Osteoblast (primary cell): ENCODE results near the gene GMCL1. TPM values are rescaled to one million over a fixed set of nuclear protein-coding genes. Genes with fewer than 3 reads are reported as not detected.

ENCODE experiments used
- DNase-seq: peaks from one replicate; pipeline ENCODE4 v3.0.0; 2011; ENCODE audit warnings: low spot score, mixed read lengths; ENCODE audit not compliant: insufficient read length; ENCODE audit errors: missing footprints
- H2AFZ ChIP-seq: 2 replicates; pipeline ENCODE4 v1.6.0; 2011; ENCODE audit warnings: mild to moderate bottlenecking, low read length
- H3K27ac ChIP-seq: 2 replicates; pipeline ENCODE4 v1.5.1; 2011; ENCODE audit warnings: mild to moderate bottlenecking, low read depth, low read length, moderate library complexity
- H3K27me3 ChIP-seq: 2 replicates; pipeline ENCODE4 v1.6.0; 2012; ENCODE audit warnings: mild to moderate bottlenecking, control low read depth, inconsistent platforms, low read length, moderate library complexity; ENCODE audit not compliant: insufficient read depth
- H3K36me3 ChIP-seq: 2 replicates; pipeline ENCODE4 v1.5.1; 2011; ENCODE audit warnings: mild to moderate bottlenecking, low read length, control low read depth, moderate library complexity; ENCODE audit not compliant: insufficient read depth
- H3K4me1 ChIP-seq: 2 replicates; pipeline ENCODE4 v1.5.1; 2011; ENCODE audit warnings: mild to moderate bottlenecking, low read length, control low read depth, moderate library complexity; ENCODE audit not compliant: insufficient read depth
- H3K4me2 ChIP-seq: 2 replicates; pipeline ENCODE4 v1.6.0; 2011; ENCODE audit warnings: mild to moderate bottlenecking, low read length; ENCODE audit not compliant: insufficient read depth
- H3K4me3 ChIP-seq: fragments of 200-600 bp; sonication (generic); 3 replicates; pipeline ENCODE4 v1.5.1; 2012; ENCODE audit warnings: mild to moderate bottlenecking, low read length, inconsistent platforms; ENCODE audit not compliant: insufficient read depth
- H3K79me2 ChIP-seq: 2 replicates; pipeline ENCODE4 v1.6.0; 2012; ENCODE audit warnings: mild to moderate bottlenecking, low read length, control low read depth, inconsistent platforms; ENCODE audit not compliant: insufficient read depth
- H3K9me3 ChIP-seq: 2 replicates; pipeline ENCODE4 v1.5.1; 2011; ENCODE audit warnings: low read depth, low read length, control low read depth
- H4K20me1 ChIP-seq: 2 replicates; pipeline ENCODE4 v1.6.0; 2012; ENCODE audit warnings: mild to moderate bottlenecking, low read length, control low read depth; ENCODE audit not compliant: insufficient read depth
- CTCF ChIP-seq: IDR thresholded peaks from 2 replicates; pipeline ENCODE4 v1.5.1; 2011; ENCODE audit warnings: mild to moderate bottlenecking, low read depth, low read length, moderate library complexity; ENCODE audit errors: extremely low read depth
- small RNA-seq: library from RNA; depleted of rRNA; stranded (forward); fragments of <200 nt; gene quantifications from one replicate; pipeline ENCODE3, GENCODE V24; 2012
- total RNA-seq: library from RNA; depleted of rRNA; stranded (reverse); fragments of >200 nt; gene quantifications from 2 replicates; pipeline ENCODE4 v1.2.3, GENCODE V29; 2012

GMCL1 gene
- total RNA-seq, 1 donor: 8.7 TPM

DNA sequence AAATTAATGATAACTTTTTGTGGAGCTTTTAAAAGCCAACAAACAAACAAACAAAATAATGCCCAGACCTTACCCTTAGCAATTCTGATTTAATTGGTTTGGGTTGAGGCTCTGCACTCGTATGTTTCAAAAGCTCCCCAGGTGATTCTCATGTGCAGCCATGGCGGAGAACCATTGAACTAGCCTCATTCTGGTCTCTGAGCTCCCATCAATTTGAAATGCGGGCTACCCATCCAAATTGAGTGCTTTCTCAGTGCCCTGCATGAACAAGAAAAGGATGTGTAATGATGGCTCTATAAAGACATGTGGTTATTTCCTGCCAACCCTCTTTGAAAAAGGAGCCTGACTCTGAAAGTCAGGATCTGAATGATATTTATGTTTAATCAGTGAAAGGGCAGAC lies 93.7 kb downstream of the GMCL1 start:
- no peak overlapping the region for H3K27ac ChIP-seq
- H3K4me3 ChIP-seq: no peak overlapping the region
- DNase-seq: no peak
- peaks cover 4% of the 10 kb centered on the region for H3K4me1 ChIP-seq
- no peaks in the 10 kb centered on the region for H4K20me1 ChIP-seq
- H3K79me2 ChIP-seq: peaks cover 11% of the 10 kb centered on the region
- H3K9me3 ChIP-seq: no peaks in the 10 kb centered on the region
- H3K4me2 ChIP-seq: no peak overlapping the region
- H3K27me3 ChIP-seq: no peaks in the 10 kb centered on the region
- H2AFZ ChIP-seq: no peak overlapping the region
- peaks cover 39% of the 10 kb centered on the region for H3K36me3 ChIP-seq
- no peak for TF ChIP-seq CTCF

GRCh38 chr2:69926849-69927515 lies 97.5 kb downstream of the GMCL1 start:
- Histone ChIP-seq H3K27me3 (no peaks in the 10 kb centered on the region), H4K20me1 (no peaks in the 10 kb centered on the region), H3K4me3 (no peak overlapping the region), H3K27ac (no peak overlapping the region), H3K9me3 (no peaks in the 10 kb centered on the region), H3K4me2 (no peak overlapping the region), H3K79me2 (peaks cover 2% of the 10 kb centered on the region), H3K36me3 (peaks cover 22% of the 10 kb centered on the region), H3K4me1 (peaks cover 5% of the 10 kb centered on the region), H2AFZ (no peak overlapping the region)
- no peak for DNase-seq
- TF ChIP-seq CTCF: no peak

Small RNA genes within 50 kb of the gene (small RNA-seq; reads per million reads assigned to genes)
- not detected for gene RPL23AP92

Other genes with a start within 250 kb of the GMCL1 start
- gene AAK1, start 185.9 kb upstream of the GMCL1 start, total RNA-seq: 61.9 and 62.5 TPM in 2 replicates
- gene ANXA4, start 87.5 kb upstream of the GMCL1 start, total RNA-seq: 38.4 and 43.9 TPM in 2 replicates
- 35.1 and 38.6 TPM in 2 replicates for gene SNRNP27, start 64.3 kb downstream of the GMCL1 start, total RNA-seq
- 13.8 and 14.5 TPM in 2 replicates for gene MXD1, start 85.4 kb downstream of the GMCL1 start, total RNA-seq
- 0.29 and 0.72 TPM in 2 replicates for gene ASPRV1, start 132.0 kb downstream of the GMCL1 start, total RNA-seq